Measurements from ENCODE around the gene CDYL2.

DNA sequence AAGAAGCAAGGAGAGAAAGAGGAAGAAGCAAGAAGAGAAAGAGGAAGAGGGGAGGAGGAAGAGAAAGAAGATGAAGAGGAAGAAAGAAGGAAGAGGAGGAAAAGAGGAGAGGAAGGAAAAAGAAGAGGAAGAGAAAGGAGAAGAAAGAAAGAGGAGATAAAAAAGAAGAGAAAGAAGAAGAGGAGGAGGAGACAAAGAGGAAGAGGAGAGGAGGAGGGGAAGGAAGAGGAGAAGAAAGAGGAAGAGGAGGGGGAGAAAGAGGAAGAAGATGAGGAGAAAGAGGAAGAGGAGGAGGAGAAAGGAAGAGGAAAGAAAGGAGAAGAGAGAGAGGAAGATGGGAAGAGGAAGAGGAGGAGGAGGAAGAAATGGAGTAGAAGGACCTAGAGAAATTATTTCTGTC is 80.4 kb downstream of the CDYL2 start:
- TF ChIP-seq, protein P1, sequence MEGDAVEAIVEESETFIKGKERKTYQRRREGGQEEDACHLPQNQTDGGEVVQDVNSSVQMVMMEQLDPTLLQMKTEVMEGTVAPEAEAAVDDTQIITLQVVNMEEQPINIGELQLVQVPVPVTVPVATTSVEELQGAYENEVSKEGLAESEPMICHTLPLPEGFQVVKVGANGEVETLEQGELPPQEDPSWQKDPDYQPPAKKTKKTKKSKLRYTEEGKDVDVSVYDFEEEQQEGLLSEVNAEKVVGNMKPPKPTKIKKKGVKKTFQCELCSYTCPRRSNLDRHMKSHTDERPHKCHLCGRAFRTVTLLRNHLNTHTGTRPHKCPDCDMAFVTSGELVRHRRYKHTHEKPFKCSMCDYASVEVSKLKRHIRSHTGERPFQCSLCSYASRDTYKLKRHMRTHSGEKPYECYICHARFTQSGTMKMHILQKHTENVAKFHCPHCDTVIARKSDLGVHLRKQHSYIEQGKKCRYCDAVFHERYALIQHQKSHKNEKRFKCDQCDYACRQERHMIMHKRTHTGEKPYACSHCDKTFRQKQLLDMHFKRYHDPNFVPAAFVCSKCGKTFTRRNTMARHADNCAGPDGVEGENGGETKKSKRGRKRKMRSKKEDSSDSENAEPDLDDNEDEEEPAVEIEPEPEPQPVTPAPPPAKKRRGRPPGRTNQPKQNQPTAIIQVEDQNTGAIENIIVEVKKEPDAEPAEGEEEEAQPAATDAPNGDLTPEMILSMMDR (IDR thresholded peaks at IDR 0.05; ENCODE audit: low read depth, low read length, poor library complexity, severe bottlenecking): no peak
- TF ChIP-seq EZH2phosphoT487 (IDR thresholded peaks at IDR 0.05; ENCODE audit: borderline replicate concordance, low read length): no peak

Measured in DOHH2 (cell line).